Activated CD4-positive, alpha-beta memory T cell treated with anti-CD3 and anti-CD28 coated beads, Interleukin-2, amount 10 ng/mL, durations not matched to agents 7 days and 5 days (primary cell): ENCODE data around the gene KDSR. TPM values are rescaled to one million over a fixed set of nuclear protein-coding genes. Genes with fewer than 3 reads are reported as not detected.
A peak's percentile ranks its signal among the peaks of the same experiment; 100 is the strongest.

Experiments used
- CTCF ChIA-PET: fragments of 350-600 bp; sonication (Branson Sonifier 250); formaldehyde crosslinking; loops from one replicate; lab custom pipeline; 2021; ENCODE audit warnings: antibody characterized with exemption, inconsistent platforms; lab: Charles Lee
- POLR2A ChIA-PET: fragments of 350-600 bp; sonication (Branson Sonifier 250); formaldehyde crosslinking; loops from one replicate; lab custom pipeline; 2021; ENCODE audit warnings: antibody characterized with exemption; lab: Charles Lee
- DNase-seq: peaks from one replicate; pipeline ENCODE4 v3.0.0-alpha.2; 2020
- H3K27ac Mint-ChIP-seq: one replicate; pipeline ENCODE4 v1.8.0; 2021; ENCODE audit warnings: mild to moderate bottlenecking, mixed read lengths
- H3K27me3 Mint-ChIP-seq: one replicate; pipeline ENCODE4 v1.8.0; 2021; ENCODE audit warnings: mixed read lengths
- H3K36me3 Mint-ChIP-seq: one replicate; pipeline ENCODE4 v1.8.0; 2021; ENCODE audit warnings: low read depth, mixed read lengths
- H3K4me1 Mint-ChIP-seq: one replicate; pipeline ENCODE4 v1.8.0; 2021; ENCODE audit warnings: mixed read lengths
- H3K4me3 Mint-ChIP-seq: one replicate; pipeline ENCODE4 v1.8.0; 2021; ENCODE audit warnings: mild to moderate bottlenecking, mixed read lengths
- H3K9me3 Mint-ChIP-seq: one replicate; pipeline ENCODE4 v1.8.0; 2021; ENCODE audit warnings: mixed read lengths
- total RNA-seq, 2 experiments: library from RNA; stranded (reverse); gene quantifications; one replicate each; pipeline ENCODE4 v1.2.3, GENCODE V29; 2021

The KDSR gene
- total RNA-seq, 2 experiments from 2014 or later, result 60.9 to 66.4 TPM

GRCh38 chr18:63298400-63299365 is 68.3 kb downstream of the KDSR start:
- peak; percentile 72 for DNase-seq
- CTCF ChIA-PET, result interaction anchor here (0.6 to 6.6 kb wide), 10 partner anchors 8 to 282 kb away, joined by 3 to 58 read pairs (median 4); partner anchors contain the start of gene BCL2
- POLR2A ChIA-PET, result interaction anchor here (0.8 to 13.7 kb wide), 17 partner anchors 8 to 141 kb away, joined by 3 to 112 read pairs (median 6); partner anchors contain the start of gene BCL2
- H3K27ac Mint-ChIP-seq, result peak overlapping the region; percentile 83
- peaks cover 79% of the 10 kb centered on the region for H3K4me1 Mint-ChIP-seq
- no peaks in the 10 kb centered on the region for H3K27me3 Mint-ChIP-seq
- peak overlapping the region; percentile 53 for H3K4me3 Mint-ChIP-seq
- no peaks in the 10 kb centered on the region for H3K9me3 Mint-ChIP-seq
- peaks cover 83% of the 10 kb centered on the region for H3K36me3 Mint-ChIP-seq

- Mint-ChIP-seq H3K4me3 (no peak overlapping the region), H3K9me3 (no peaks in the 10 kb centered on the region), H3K27ac (peak overlapping the region; percentile 83), H3K4me1 (peaks cover 80% of the 10 kb centered on the region), H3K27me3 (no peaks in the 10 kb centered on the region), H3K36me3 (peaks cover 86% of the 10 kb centered on the region)
- POLR2A ChIA-PET, result interaction anchor here (0.8 to 13.7 kb wide), 15 partner anchors 9 to 140 kb away, joined by 3 to 112 read pairs (median 7); partner anchors contain the start of gene BCL2
- CTCF ChIA-PET, result interaction anchor here (0.6 to 6.6 kb wide), 8 partner anchors 9 to 281 kb away, joined by 3 to 58 read pairs (median 4); partner anchors contain the start of gene BCL2
- DNase-seq, result no peak
Observed at GRCh38 chr18:63297687-63298399, 69.2 kb downstream of the KDSR start.

GRCh38 chr18:63293935-63294334 is 73.1 kb downstream of the KDSR start:
- POLR2A ChIA-PET, result interaction anchor here (1.3 to 3.3 kb wide), 3 partner anchors 8 to 132 kb away, joined by 4 to 21 read pairs (median 5); partner anchors contain the start of gene BCL2
- no peaks in the 10 kb centered on the region for H3K9me3 Mint-ChIP-seq
- H3K4me1 Mint-ChIP-seq, result peaks cover 74% of the 10 kb centered on the region
- CTCF ChIA-PET, result interaction anchor here (1.1 to 7.6 kb wide), 3 partner anchors 23 to 89 kb away, joined by 4 to 41 read pairs (median 4); partner anchors contain the start of gene BCL2
- H3K36me3 Mint-ChIP-seq, result peaks cover 80% of the 10 kb centered on the region
- peak overlapping the region; percentile 57 for H3K27ac Mint-ChIP-seq
- H3K4me3 Mint-ChIP-seq, result no peak overlapping the region
- no peaks in the 10 kb centered on the region for H3K27me3 Mint-ChIP-seq
- no peak for DNase-seq

- Mint-ChIP-seq H3K27me3 (no peaks in the 10 kb centered on the region), H3K27ac (peak overlapping the region; percentile 77), H3K4me3 (peak overlapping the region; percentile 7), H3K36me3 (peaks cover 71% of the 10 kb centered on the region), H3K4me1 (peaks cover 66% of the 10 kb centered on the region), H3K9me3 (no peaks in the 10 kb centered on the region)
- DNase-seq, result peak; percentile 62
- CTCF ChIA-PET, result interaction anchor here (0.6 to 7.6 kb wide), 3 partner anchors 10 to 88 kb away, joined by 3 to 41 read pairs (median 4); partner anchors contain the start of gene BCL2
- POLR2A ChIA-PET, result interaction anchor here (0.7 to 3.3 kb wide), 11 partner anchors 9 to 138 kb away, joined by 3 to 21 read pairs (median 3); partner anchors contain the start of gene BCL2
Observed at GRCh38 chr18:63292831-63293683, 73.9 kb downstream of the KDSR start.

- H3K27me3 Mint-ChIP-seq, result no peaks in the 10 kb centered on the region
- H3K36me3 Mint-ChIP-seq, result peaks cover 61% of the 10 kb centered on the region
- DNase-seq, result no peak
- H3K4me3 Mint-ChIP-seq, result peak overlapping the region; percentile 48
- H3K9me3 Mint-ChIP-seq, result no peaks in the 10 kb centered on the region
- H3K4me1 Mint-ChIP-seq, result peaks cover 59% of the 10 kb centered on the region
- ChIA-PET POLR2A (interaction anchor here (0.6 to 2.0 kb wide), 7 partner anchors 10 to 83 kb away, joined by 3 to 13 read pairs (median 5); no protein-coding TSS in a partner anchor), CTCF (interaction anchor here (0.7 to 7.6 kb wide), 2 partner anchors 27 to 171 kb away, joined by 4 to 41 read pairs; partner anchors contain the start of gene BCL2)
- H3K27ac Mint-ChIP-seq, result peak overlapping the region; percentile 77
Observed at GRCh38 chr18:63291278-63291677, 75.7 kb downstream of the KDSR start.

GRCh38 chr18:63290821-63291200 is 76.2 kb downstream of the KDSR start:
- ChIA-PET CTCF (interaction anchor here (7.6 kb wide), 1 partner anchor 27 kb away, joined by 41 read pairs; the partner anchor contains the start of gene BCL2), POLR2A (interaction anchor here (0.6 to 2.0 kb wide), 12 partner anchors 8 to 83 kb away, joined by 3 to 13 read pairs (median 4); no protein-coding TSS in a partner anchor)
- Mint-ChIP-seq H3K27me3 (no peaks in the 10 kb centered on the region), H3K9me3 (no peaks in the 10 kb centered on the region), H3K4me3 (peak overlapping the region; percentile 48), H3K4me1 (peaks cover 62% of the 10 kb centered on the region), H3K27ac (peak overlapping the region; percentile 77), H3K36me3 (peaks cover 62% of the 10 kb centered on the region)
- peak; percentile 56 for DNase-seq

GRCh38 chr18:63290166-63290820 is 76.7 kb downstream of the KDSR start:
- Mint-ChIP-seq H3K36me3 (peaks cover 62% of the 10 kb centered on the region), H3K9me3 (no peaks in the 10 kb centered on the region)
- CTCF ChIA-PET, result interaction anchor here (0.7 to 7.6 kb wide), 2 partner anchors 28 to 274 kb away, joined by 4 to 41 read pairs; partner anchors contain the start of gene BCL2

GRCh38 chr18:63288311-63288710 is 78.7 kb downstream of the KDSR start:
- H3K27ac Mint-ChIP-seq, result no peak overlapping the region
- H3K27me3 Mint-ChIP-seq, result no peaks in the 10 kb centered on the region
- H3K9me3 Mint-ChIP-seq, result no peaks in the 10 kb centered on the region
- no peak for DNase-seq
- H3K4me3 Mint-ChIP-seq, result no peak overlapping the region
- ChIA-PET POLR2A (interaction anchor here (0.8 to 2.1 kb wide), 4 partner anchors 10 to 31 kb away, joined by 4 to 8 read pairs (median 6); partner anchors contain the start of gene BCL2), CTCF (interaction anchor here (1.2 to 1.6 kb wide), 2 partner anchors 30 to 157 kb away, joined by 3 to 7 read pairs; partner anchors contain the start of gene BCL2)
- H3K4me1 Mint-ChIP-seq, result peaks cover 59% of the 10 kb centered on the region
- peaks cover 68% of the 10 kb centered on the region for H3K36me3 Mint-ChIP-seq

More at GRCh38 chr18:63290166-63290820, 76.7 kb downstream of the KDSR start:
- POLR2A ChIA-PET, result interaction anchor here (1.0 to 2.0 kb wide), 11 partner anchors 9 to 82 kb away, joined by 3 to 13 read pairs (median 4); no protein-coding TSS in a partner anchor
- Mint-ChIP-seq H3K27ac (peak overlapping the region; percentile 77), H3K4me1 (peaks cover 61% of the 10 kb centered on the region), H3K27me3 (no peaks in the 10 kb centered on the region), H3K4me3 (peak overlapping the region; percentile 48)
- no peak for DNase-seq

- Mint-ChIP-seq H3K27me3 (no peaks in the 10 kb centered on the region), H3K36me3 (peaks cover 65% of the 10 kb centered on the region), H3K9me3 (no peaks in the 10 kb centered on the region), H3K27ac (no peak overlapping the region), H3K4me3 (no peak overlapping the region), H3K4me1 (peaks cover 53% of the 10 kb centered on the region)
- CTCF ChIA-PET, result interaction anchor here (0.5 to 1.6 kb wide), 3 partner anchors 22 to 157 kb away, joined by 3 to 7 read pairs (median 3); partner anchors contain the start of gene BCL2
- POLR2A ChIA-PET, result interaction anchor here (1.5 to 2.1 kb wide), 3 partner anchors 11 to 30 kb away, joined by 4 to 8 read pairs (median 6); no protein-coding TSS in a partner anchor
- DNase-seq, result no peak
Observed at GRCh38 chr18:63287691-63288220, 79.2 kb downstream of the KDSR start.

- H3K36me3 Mint-ChIP-seq, result peaks cover 62% of the 10 kb centered on the region
- H3K4me1 Mint-ChIP-seq, result peaks cover 49% of the 10 kb centered on the region
- no peak for DNase-seq
- no peaks in the 10 kb centered on the region for H3K27me3 Mint-ChIP-seq
- ChIA-PET CTCF (interaction anchor here (0.5 kb wide), 1 partner anchor 21 kb away, joined by 3 read pairs; no protein-coding TSS in a partner anchor), POLR2A (interaction anchor here (1.1 to 2.1 kb wide), 5 partner anchors 11 to 31 kb away, joined by 3 to 8 read pairs (median 4); no protein-coding TSS in a partner anchor)
- H3K4me3 Mint-ChIP-seq, result no peak overlapping the region
- no peaks in the 10 kb centered on the region for H3K9me3 Mint-ChIP-seq
- H3K27ac Mint-ChIP-seq, result no peak overlapping the region
Observed at GRCh38 chr18:63286926-63287325, 80.1 kb downstream of the KDSR start.
